Measurements from ENCODE around the gene HOXB5.

DNA sequence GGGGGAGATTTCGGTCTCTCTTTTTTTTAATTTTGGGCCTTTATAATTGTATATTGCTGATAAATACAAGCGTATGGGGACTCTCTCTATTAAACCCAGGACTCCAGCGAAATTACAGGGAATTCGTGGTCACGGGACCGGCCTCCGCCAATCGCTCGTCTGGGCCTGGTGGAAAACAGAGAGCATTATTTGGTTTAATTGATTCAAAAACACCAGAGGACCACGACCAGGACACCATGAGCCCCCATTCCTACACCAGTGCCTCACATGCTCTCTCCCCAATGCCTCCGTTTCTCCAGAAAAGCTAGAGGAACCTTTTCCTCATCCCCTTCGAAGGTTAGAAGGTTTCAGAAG, 48.6 kb downstream of the HOXB5 start, which contains the start of gene HOXB2:
- TF ChIP-seq, protein P1, sequence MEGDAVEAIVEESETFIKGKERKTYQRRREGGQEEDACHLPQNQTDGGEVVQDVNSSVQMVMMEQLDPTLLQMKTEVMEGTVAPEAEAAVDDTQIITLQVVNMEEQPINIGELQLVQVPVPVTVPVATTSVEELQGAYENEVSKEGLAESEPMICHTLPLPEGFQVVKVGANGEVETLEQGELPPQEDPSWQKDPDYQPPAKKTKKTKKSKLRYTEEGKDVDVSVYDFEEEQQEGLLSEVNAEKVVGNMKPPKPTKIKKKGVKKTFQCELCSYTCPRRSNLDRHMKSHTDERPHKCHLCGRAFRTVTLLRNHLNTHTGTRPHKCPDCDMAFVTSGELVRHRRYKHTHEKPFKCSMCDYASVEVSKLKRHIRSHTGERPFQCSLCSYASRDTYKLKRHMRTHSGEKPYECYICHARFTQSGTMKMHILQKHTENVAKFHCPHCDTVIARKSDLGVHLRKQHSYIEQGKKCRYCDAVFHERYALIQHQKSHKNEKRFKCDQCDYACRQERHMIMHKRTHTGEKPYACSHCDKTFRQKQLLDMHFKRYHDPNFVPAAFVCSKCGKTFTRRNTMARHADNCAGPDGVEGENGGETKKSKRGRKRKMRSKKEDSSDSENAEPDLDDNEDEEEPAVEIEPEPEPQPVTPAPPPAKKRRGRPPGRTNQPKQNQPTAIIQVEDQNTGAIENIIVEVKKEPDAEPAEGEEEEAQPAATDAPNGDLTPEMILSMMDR (IDR thresholded peaks at IDR 0.05) = no peak
- TF ChIP-seq POLR2A (IDR thresholded peaks at IDR 0.05) = no peak

Data from ovary (tissue), 3 donors.